Mammary epithelial cell (primary cell): ENCODE results near the gene MPLKIP.
"Not testable (repeated sequence)": the region's sequence is repeated elsewhere in the genome, so short reads cannot be mapped to it uniquely, and the experiment has no call there.

Experiments
- EZH2 ChIP-seq: IDR thresholded peaks from 2 replicates; pipeline ENCODE4 v1.6.1; 2012; ENCODE audit warnings: low read length, inconsistent platforms, borderline replicate concordance
- TF ChIP-seq, protein P1 (sequence below), 2 donors: IDR thresholded peaks in 1 of 2; conservative IDR thresholded peaks in 1 of 2; 2 replicates each; pipeline ENCODE4 v1.5.1; 2011 to 2012; ENCODE audit warnings: inconsistent platforms in 2 of 2, low read length in 2 of 2, mild to moderate bottlenecking in 2 of 2, control low read depth in 1 of 2, low read depth in 1 of 2; ENCODE audit not compliant: insufficient read depth in 1 of 2; ENCODE audit errors: extremely low read depth in 1 of 2

DNA sequence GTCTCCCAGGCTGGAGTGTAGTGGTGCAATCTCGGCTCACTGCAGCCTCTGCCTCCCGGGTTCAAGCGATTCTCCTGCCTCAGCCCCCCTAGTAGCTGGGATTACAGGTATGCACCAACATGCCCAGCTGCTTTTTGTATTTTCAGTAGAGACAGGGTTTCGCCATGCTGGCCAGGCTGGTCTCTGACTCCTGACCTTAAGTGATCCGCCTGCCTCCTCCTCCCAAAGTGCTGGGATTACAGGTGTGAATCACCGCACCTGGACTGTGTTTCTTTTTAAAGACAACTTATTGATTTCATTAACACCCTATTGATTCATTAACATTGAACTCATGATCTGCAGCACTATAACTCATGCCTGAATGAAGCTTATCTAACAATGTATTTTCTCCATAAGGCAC, 40.8 kb upstream of the MPLKIP start:
- TF ChIP-seq, protein P1, sequence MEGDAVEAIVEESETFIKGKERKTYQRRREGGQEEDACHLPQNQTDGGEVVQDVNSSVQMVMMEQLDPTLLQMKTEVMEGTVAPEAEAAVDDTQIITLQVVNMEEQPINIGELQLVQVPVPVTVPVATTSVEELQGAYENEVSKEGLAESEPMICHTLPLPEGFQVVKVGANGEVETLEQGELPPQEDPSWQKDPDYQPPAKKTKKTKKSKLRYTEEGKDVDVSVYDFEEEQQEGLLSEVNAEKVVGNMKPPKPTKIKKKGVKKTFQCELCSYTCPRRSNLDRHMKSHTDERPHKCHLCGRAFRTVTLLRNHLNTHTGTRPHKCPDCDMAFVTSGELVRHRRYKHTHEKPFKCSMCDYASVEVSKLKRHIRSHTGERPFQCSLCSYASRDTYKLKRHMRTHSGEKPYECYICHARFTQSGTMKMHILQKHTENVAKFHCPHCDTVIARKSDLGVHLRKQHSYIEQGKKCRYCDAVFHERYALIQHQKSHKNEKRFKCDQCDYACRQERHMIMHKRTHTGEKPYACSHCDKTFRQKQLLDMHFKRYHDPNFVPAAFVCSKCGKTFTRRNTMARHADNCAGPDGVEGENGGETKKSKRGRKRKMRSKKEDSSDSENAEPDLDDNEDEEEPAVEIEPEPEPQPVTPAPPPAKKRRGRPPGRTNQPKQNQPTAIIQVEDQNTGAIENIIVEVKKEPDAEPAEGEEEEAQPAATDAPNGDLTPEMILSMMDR (conservative IDR thresholded peaks at IDR 0.05 in 1 of 2, IDR thresholded peaks at IDR 0.05 in 1 of 2; ENCODE audit: extremely low read depth in 1 of 2, insufficient read depth in 1 of 2, low read depth in 1 of 2, low read length in 2 of 2): not testable (repeated sequence)
- TF ChIP-seq EZH2: not testable (repeated sequence)
